ENCODE results near the gene CNDP1. TPM values are rescaled to one million over a fixed set of nuclear protein-coding genes. Genes with fewer than 3 reads are reported as not detected.

The CNDP1 gene
- total RNA-seq, 4 donors from 2014 or later = 0.15 TPM; not detected in 3

- 82 to 93% methylated on average over 8 to 9 of the region's 9 CpGs for WGBS, 2 donors (ENCODE audit: low coverage in 1 of 2)
- Histone ChIP-seq H3K27me3 (no peaks in the 10 kb centered on the region), H3K4me1 (peaks cover 0 to 8% (median 0%) of the 10 kb centered on the region in 3 donors)
These were observed 92.0 kb downstream of the CNDP1 start for GRCh38 chr18:74626049-74626874.

GRCh38 chr18:74630804-74631203 is 96.5 kb downstream of the CNDP1 start:
- TF ChIP-seq POLR2A (IDR thresholded peaks at IDR 0.05) = no peak
- no peak for ATAC-seq
- Histone ChIP-seq H3K27me3 (no peaks in the 10 kb centered on the region), H3K9me3 (no peaks in the 10 kb centered on the region), H3K4me3 (no peak overlapping the region), H3K4me1 (no peaks in the 10 kb centered on the region), H3K36me3 (peaks cover 0 to 48% of the 10 kb centered on the region in 2 donors), H3K27ac (no peak overlapping the region)
- WGBS, 2 donors (ENCODE audit: low coverage in 1 of 2) = 87 to 89% methylated on average over 5 to 6 of the region's 6 CpGs

More at GRCh38 chr18:74626049-74626874, 92.0 kb downstream of the CNDP1 start:
- ATAC-seq = no peak
- no peak for TF ChIP-seq POLR2A (IDR thresholded peaks at IDR 0.05)
- TF ChIP-seq EP300 (IDR thresholded peaks at IDR 0.05) = no peak
- no peak for TF ChIP-seq CTCF (IDR thresholded peaks at IDR 0.05)
- TF ChIP-seq POLR2AphosphoS5 (IDR thresholded peaks at IDR 0.05) = no peak
- Histone ChIP-seq H3K9me3 (no peaks in the 10 kb centered on the region), H3K27ac (no peak overlapping the region), H3K36me3 (peaks cover 0 to 4% of the 10 kb centered on the region in 2 donors), H3K4me3 (no peak overlapping the region)

- H3K4me1 ChIP-seq = no peaks in the 10 kb centered on the region
- H3K36me3 ChIP-seq = peaks cover 0 to 48% of the 10 kb centered on the region in 2 donors
- H3K4me3 ChIP-seq = no peak overlapping the region
- 80% methylated on average over 1 to 2 of the region's 2 CpGs for WGBS, 2 donors (ENCODE audit: low coverage in 1 of 2)
- no peak for ATAC-seq
- TF ChIP-seq CTCF (IDR thresholded peaks at IDR 0.05) (no peak), EP300 (IDR thresholded peaks at IDR 0.05) (no peak), POLR2AphosphoS5 (IDR thresholded peaks at IDR 0.05) (no peak), POLR2A (IDR thresholded peaks at IDR 0.05) (no peak)
- H3K9me3 ChIP-seq = no peaks in the 10 kb centered on the region
- no peaks in the 10 kb centered on the region for H3K27me3 ChIP-seq
- no peak overlapping the region for H3K27ac ChIP-seq
These were observed 96.9 kb downstream of the CNDP1 start for GRCh38 chr18:74631212-74631611.

- Histone ChIP-seq H3K4me3 (no peak overlapping the region), H3K36me3 (peaks cover 0 to 48% of the 10 kb centered on the region in 2 donors), H3K9me3 (no peaks in the 10 kb centered on the region), H3K27ac (no peak overlapping the region), H3K4me1 (no peaks in the 10 kb centered on the region), H3K27me3 (no peaks in the 10 kb centered on the region)
- 72 to 83% methylated on average over 13 of the region's 13 CpGs for WGBS, 2 donors (ENCODE audit: low coverage in 1 of 2)
- ATAC-seq = no peak
- TF ChIP-seq EP300 (IDR thresholded peaks at IDR 0.05) (no peak), POLR2A (IDR thresholded peaks at IDR 0.05) (no peak), POLR2AphosphoS5 (IDR thresholded peaks at IDR 0.05) (no peak), CTCF (IDR thresholded peaks at IDR 0.05) (no peak)
These were observed 97.5 kb downstream of the CNDP1 start for GRCh38 chr18:74631623-74632350.

- H3K9me3 ChIP-seq = no peaks in the 10 kb centered on the region
- no peak overlapping the region for H3K4me3 ChIP-seq
- no peaks in the 10 kb centered on the region for H3K4me1 ChIP-seq
- WGBS, 2 donors (ENCODE audit: low coverage in 1 of 2) = 85 to 95% methylated on average over 5 to 6 of the region's 6 CpGs
- H3K27me3 ChIP-seq = no peaks in the 10 kb centered on the region
- no peak for ATAC-seq
- no peak overlapping the region for H3K27ac ChIP-seq
- H3K36me3 ChIP-seq = peaks cover 0 to 48% of the 10 kb centered on the region in 2 donors
- TF ChIP-seq POLR2AphosphoS5 (IDR thresholded peaks at IDR 0.05) = no peak
- no peak for TF ChIP-seq POLR2A (IDR thresholded peaks at IDR 0.05)
These were observed 98.0 kb downstream of the CNDP1 start for GRCh38 chr18:74632351-74632679.
